WTC11 (cell line): Measurements from ENCODE around the gene CFAP99. TPM values are rescaled to one million over a fixed set of nuclear protein-coding genes. Genes with fewer than 3 reads are reported as not detected.

Experiments
- ATAC-seq: fragments of 200-7000 bp; cut with Tn5 transposase; 2 replicates; pipeline ENCODE4 v1.10.0; 2021; ENCODE audit warnings: mild to moderate bottlenecking, moderate library complexity
- CTCF ChIA-PET: fragments of 300-600 bp; sonication (Branson Sonifier 250); formaldehyde crosslinking; loops from one replicate; lab custom pipeline; 2021; ENCODE audit warnings: antibody characterized with exemption; lab: Charles Lee
- POLR2A ChIA-PET: fragments of 350-600 bp; sonication (Branson Sonifier 250); formaldehyde crosslinking; loops from one replicate; lab custom pipeline; 2021; ENCODE audit warnings: antibody characterized with exemption; lab: Charles Lee
- DNase-seq: peaks from one replicate; pipeline ENCODE4 v3.0.0; 2021; ENCODE audit warnings: low spot score
- H3K27ac Mint-ChIP-seq: 2 replicates; pipeline ENCODE4 v1.8.0; 2021; ENCODE audit warnings: mixed read lengths
- H3K27me3 Mint-ChIP-seq: 2 replicates; pipeline ENCODE4 v1.8.0; 2021; ENCODE audit warnings: low read depth, mild to moderate bottlenecking, moderate library complexity, mixed read lengths
- H3K36me3 Mint-ChIP-seq: 2 replicates; pipeline ENCODE4 v1.8.0; 2021; ENCODE audit warnings: mixed read lengths
- H3K4me1 Mint-ChIP-seq: 2 replicates; pipeline ENCODE4 v1.8.0; 2022; ENCODE audit warnings: mixed read lengths
- H3K4me3 Mint-ChIP-seq: 2 replicates; pipeline ENCODE4 v1.8.0; 2021; ENCODE audit warnings: mild to moderate bottlenecking, moderate library complexity, mixed read lengths
- H3K9me3 Mint-ChIP-seq: 2 replicates; pipeline ENCODE4 v1.8.0; 2021; ENCODE audit warnings: mixed read lengths
- ESRRA ChIP-seq: sonication (generic); formaldehyde crosslinking; IDR thresholded peaks from 2 replicates; pipeline ENCODE4 v1.8.1; 2022; ENCODE audit warnings: mild to moderate bottlenecking, missing genetic modification reagents, borderline replicate concordance
- FOXK1 ChIP-seq: sonication (generic); formaldehyde crosslinking; IDR thresholded peaks from 2 replicates; pipeline ENCODE4 v1.8.0; 2022; ENCODE audit warnings: mild to moderate bottlenecking, moderate library complexity, missing genetic modification reagents
- JUN ChIP-seq: sonication (generic); formaldehyde crosslinking; IDR thresholded peaks from 2 replicates; pipeline ENCODE4 v1.8.0; 2023; ENCODE audit warnings: mild to moderate bottlenecking, missing genetic modification reagents
- NR3C1 ChIP-seq: sonication (generic); formaldehyde crosslinking; conservative IDR thresholded peaks from 2 replicates; pipeline ENCODE4 v1.8.1; 2023; ENCODE audit warnings: low read depth, mild to moderate bottlenecking, missing genetic modification reagents
- RELA ChIP-seq: sonication (generic); formaldehyde crosslinking; IDR thresholded peaks from 2 replicates; pipeline ENCODE4 v1.8.1; 2022; ENCODE audit warnings: missing genetic modification reagents, mild to moderate bottlenecking, borderline replicate concordance
- RORB ChIP-seq: fragments of 250-450 bp; sonication (Bioruptor Pico); IDR thresholded peaks from 2 replicates; pipeline ENCODE4 v1.9.0; 2021; ENCODE audit warnings: mild to moderate bottlenecking
- SMAD3 ChIP-seq: sonication (generic); formaldehyde crosslinking; IDR thresholded peaks from 2 replicates; pipeline ENCODE4 v1.8.0; 2022; ENCODE audit warnings: missing genetic modification reagents, mild to moderate bottlenecking, borderline replicate concordance
- ZNF671 ChIP-seq: fragments of 250-450 bp; sonication (Bioruptor Pico); IDR thresholded peaks from 2 replicates; pipeline ENCODE4 v1.8.0; 2021; ENCODE audit warnings: mild to moderate bottlenecking
- total RNA-seq: library from RNA; stranded (reverse); gene quantifications from 3 replicates; pipeline ENCODE4 v1.2.3, GENCODE V29; 2021
- TF ChIP-seq, protein P1 (sequence below): sonication (generic); formaldehyde crosslinking; IDR thresholded peaks from 2 replicates; pipeline ENCODE4 v1.8.1; 2023; ENCODE audit warnings: mild to moderate bottlenecking, missing genetic modification reagents
- TF ChIP-seq, protein P2 (sequence below): sonication (generic); formaldehyde crosslinking; IDR thresholded peaks from 2 replicates; pipeline ENCODE4 v1.8.0; 2022; ENCODE audit warnings: mild to moderate bottlenecking, missing genetic modification reagents
- TF ChIP-seq, protein P3 (sequence below): sonication (generic); formaldehyde crosslinking; IDR thresholded peaks from 2 replicates; pipeline ENCODE4 v1.8.0; 2022; ENCODE audit warnings: missing genetic modification reagents
- TF ChIP-seq, protein P4 (sequence below): sonication (generic); formaldehyde crosslinking; IDR thresholded peaks from 2 replicates; pipeline ENCODE4 v1.8.0; 2023; ENCODE audit warnings: missing genetic modification reagents, mild to moderate bottlenecking, borderline replicate concordance
- TF ChIP-seq, protein P5 (sequence below): sonication (generic); formaldehyde crosslinking; IDR thresholded peaks from 2 replicates; pipeline ENCODE4 v1.8.0; 2023; ENCODE audit warnings: missing genetic modification reagents
- TF ChIP-seq, protein P6 (sequence below): sonication (generic); formaldehyde crosslinking; IDR thresholded peaks from 2 replicates; pipeline ENCODE4 v1.8.1; 2023; ENCODE audit warnings: mild to moderate bottlenecking, moderate library complexity, missing genetic modification reagents

Gene CFAP99
- total RNA-seq, 1 experiment from 2014 or later = not detected

DNA sequence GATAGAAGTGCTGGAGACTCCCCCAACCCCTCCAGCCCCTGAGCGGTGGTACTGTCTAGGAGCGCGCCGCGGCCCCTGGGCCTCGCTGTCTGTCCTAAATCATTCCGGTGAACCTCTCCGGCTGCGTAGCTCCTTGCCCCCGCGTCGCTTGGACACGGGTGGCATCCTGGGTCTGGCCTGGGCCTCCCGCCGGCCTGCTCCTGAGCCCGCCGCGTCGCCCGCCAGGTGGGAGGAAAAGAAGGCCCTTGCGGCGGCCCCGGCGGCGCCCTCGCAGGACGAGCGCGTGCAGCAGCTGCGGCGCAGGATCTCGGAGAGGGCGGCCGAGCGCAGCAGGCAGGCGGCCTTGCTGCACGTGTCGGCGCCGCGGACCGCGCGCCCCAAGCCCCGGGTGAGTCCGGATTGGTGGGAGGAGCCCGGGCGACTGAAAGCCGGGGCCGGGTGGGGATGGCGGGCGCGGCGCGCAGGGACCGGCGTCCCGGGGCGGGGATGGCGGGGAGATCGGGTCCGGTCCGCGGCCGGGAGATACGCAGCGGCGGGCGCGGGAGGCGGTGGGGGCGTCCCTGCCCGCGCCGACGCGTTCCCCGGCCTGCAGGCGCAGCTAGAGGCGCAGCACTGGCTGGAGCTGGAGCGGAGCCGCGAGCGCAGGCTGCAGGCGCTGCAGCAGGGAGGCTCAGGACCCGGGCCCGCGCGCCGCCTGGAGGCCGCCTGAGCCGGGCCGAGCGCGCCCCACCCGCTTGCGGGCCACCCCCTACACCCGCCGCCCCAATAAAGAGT is 43.6 kb downstream of the CFAP99 start (continued):
- TF ChIP-seq, protein P1, sequence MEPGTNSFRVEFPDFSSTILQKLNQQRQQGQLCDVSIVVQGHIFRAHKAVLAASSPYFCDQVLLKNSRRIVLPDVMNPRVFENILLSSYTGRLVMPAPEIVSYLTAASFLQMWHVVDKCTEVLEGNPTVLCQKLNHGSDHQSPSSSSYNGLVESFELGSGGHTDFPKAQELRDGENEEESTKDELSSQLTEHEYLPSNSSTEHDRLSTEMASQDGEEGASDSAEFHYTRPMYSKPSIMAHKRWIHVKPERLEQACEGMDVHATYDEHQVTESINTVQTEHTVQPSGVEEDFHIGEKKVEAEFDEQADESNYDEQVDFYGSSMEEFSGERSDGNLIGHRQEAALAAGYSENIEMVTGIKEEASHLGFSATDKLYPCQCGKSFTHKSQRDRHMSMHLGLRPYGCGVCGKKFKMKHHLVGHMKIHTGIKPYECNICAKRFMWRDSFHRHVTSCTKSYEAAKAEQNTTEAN (CRISPR knock-in tag) = 0 out of 2 replicates have a peak, but pooled peaks have one; percentile 29
- TF ChIP-seq RORB (CRISPR knock-in tag) (no peak), ESRRA (peak; percentile 77; the same call in 1 of the 2 replicates), JUN (CRISPR knock-in tag) (peak; percentile 87; the same call in 1 of the 2 replicates), RELA (CRISPR knock-in tag) (peak; percentile 50; the same call in 1 of the 2 replicates), FOXK1 (peak; percentile 88), SMAD3 (CRISPR knock-in tag) (0 out of 2 replicates have a peak, but pooled peaks have one; percentile 29)
- TF ChIP-seq, protein P2, sequence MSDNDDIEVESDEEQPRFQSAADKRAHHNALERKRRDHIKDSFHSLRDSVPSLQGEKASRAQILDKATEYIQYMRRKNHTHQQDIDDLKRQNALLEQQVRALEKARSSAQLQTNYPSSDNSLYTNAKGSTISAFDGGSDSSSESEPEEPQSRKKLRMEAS (CRISPR knock-in tag) = peak; percentile 79; the same call in 1 of the 2 replicates
- TF ChIP-seq, protein P3, sequence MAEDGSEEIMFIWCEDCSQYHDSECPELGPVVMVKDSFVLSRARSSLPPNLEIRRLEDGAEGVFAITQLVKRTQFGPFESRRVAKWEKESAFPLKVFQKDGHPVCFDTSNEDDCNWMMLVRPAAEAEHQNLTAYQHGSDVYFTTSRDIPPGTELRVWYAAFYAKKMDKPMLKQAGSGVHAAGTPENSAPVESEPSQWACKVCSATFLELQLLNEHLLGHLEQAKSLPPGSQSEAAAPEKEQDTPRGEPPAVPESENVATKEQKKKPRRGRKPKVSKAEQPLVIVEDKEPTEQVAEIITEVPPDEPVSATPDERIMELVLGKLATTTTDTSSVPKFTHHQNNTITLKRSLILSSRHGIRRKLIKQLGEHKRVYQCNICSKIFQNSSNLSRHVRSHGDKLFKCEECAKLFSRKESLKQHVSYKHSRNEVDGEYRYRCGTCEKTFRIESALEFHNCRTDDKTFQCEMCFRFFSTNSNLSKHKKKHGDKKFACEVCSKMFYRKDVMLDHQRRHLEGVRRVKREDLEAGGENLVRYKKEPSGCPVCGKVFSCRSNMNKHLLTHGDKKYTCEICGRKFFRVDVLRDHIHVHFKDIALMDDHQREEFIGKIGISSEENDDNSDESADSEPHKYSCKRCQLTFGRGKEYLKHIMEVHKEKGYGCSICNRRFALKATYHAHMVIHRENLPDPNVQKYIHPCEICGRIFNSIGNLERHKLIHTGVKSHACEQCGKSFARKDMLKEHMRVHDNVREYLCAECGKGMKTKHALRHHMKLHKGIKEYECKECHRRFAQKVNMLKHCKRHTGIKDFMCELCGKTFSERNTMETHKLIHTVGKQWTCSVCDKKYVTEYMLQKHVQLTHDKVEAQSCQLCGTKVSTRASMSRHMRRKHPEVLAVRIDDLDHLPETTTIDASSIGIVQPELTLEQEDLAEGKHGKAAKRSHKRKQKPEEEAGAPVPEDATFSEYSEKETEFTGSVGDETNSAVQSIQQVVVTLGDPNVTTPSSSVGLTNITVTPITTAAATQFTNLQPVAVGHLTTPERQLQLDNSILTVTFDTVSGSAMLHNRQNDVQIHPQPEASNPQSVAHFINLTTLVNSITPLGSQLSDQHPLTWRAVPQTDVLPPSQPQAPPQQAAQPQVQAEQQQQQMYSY (CRISPR knock-in tag) = peak; percentile 36; the same call in 1 of the 2 replicates
- TF ChIP-seq, protein P4, sequence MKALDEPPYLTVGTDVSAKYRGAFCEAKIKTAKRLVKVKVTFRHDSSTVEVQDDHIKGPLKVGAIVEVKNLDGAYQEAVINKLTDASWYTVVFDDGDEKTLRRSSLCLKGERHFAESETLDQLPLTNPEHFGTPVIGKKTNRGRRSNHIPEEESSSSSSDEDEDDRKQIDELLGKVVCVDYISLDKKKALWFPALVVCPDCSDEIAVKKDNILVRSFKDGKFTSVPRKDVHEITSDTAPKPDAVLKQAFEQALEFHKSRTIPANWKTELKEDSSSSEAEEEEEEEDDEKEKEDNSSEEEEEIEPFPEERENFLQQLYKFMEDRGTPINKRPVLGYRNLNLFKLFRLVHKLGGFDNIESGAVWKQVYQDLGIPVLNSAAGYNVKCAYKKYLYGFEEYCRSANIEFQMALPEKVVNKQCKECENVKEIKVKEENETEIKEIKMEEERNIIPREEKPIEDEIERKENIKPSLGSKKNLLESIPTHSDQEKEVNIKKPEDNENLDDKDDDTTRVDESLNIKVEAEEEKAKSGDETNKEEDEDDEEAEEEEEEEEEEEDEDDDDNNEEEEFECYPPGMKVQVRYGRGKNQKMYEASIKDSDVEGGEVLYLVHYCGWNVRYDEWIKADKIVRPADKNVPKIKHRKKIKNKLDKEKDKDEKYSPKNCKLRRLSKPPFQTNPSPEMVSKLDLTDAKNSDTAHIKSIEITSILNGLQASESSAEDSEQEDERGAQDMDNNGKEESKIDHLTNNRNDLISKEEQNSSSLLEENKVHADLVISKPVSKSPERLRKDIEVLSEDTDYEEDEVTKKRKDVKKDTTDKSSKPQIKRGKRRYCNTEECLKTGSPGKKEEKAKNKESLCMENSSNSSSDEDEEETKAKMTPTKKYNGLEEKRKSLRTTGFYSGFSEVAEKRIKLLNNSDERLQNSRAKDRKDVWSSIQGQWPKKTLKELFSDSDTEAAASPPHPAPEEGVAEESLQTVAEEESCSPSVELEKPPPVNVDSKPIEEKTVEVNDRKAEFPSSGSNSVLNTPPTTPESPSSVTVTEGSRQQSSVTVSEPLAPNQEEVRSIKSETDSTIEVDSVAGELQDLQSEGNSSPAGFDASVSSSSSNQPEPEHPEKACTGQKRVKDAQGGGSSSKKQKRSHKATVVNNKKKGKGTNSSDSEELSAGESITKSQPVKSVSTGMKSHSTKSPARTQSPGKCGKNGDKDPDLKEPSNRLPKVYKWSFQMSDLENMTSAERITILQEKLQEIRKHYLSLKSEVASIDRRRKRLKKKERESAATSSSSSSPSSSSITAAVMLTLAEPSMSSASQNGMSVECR = peak; percentile 76
- TF ChIP-seq, protein P5, sequence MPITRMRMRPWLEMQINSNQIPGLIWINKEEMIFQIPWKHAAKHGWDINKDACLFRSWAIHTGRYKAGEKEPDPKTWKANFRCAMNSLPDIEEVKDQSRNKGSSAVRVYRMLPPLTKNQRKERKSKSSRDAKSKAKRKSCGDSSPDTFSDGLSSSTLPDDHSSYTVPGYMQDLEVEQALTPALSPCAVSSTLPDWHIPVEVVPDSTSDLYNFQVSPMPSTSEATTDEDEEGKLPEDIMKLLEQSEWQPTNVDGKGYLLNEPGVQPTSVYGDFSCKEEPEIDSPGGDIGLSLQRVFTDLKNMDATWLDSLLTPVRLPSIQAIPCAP (CRISPR knock-in tag) = peak; percentile 88

DNA sequence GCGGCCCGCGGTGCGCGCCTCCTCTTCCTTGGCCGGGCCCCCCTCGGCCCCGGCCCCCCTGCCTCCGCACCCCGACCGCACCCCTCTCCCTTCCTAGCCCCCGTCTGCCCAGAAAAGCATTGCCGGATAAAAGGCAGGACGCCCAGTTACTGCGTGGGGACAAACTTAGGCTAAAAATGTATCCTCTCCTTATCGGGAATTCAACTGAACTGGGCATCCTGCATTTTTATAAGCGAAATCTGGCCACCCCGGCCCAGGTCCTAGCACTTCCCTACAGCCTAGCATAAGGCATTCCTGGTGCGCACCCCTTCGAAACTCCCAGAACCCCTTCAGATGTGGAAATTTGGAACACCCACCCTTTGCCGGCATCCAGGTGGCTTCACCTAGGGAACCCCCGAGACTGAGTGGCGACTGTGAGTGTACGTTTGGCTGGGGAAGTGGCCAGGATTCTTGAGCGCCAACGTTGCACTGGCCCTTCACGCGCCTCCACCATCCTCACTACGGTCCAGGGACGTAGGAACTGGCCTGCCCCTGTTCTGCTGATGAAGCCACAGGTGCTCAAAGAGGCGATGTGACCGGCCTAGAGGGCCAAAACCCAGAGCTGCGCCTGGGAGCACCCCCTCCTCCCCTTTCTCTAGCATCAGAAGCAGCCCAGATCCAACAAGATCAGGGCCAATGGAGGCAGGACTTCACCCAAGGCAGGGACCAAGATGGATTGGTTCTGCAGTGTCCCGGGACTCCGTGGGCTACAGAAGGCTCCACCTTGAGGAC is 44.4 kb downstream of the CFAP99 start:
- ATAC-seq (peak; percentile 14), DNase-seq (no peak)
- H3K36me3 Mint-ChIP-seq = no peaks in the 10 kb centered on the region
- TF ChIP-seq, protein P6, sequence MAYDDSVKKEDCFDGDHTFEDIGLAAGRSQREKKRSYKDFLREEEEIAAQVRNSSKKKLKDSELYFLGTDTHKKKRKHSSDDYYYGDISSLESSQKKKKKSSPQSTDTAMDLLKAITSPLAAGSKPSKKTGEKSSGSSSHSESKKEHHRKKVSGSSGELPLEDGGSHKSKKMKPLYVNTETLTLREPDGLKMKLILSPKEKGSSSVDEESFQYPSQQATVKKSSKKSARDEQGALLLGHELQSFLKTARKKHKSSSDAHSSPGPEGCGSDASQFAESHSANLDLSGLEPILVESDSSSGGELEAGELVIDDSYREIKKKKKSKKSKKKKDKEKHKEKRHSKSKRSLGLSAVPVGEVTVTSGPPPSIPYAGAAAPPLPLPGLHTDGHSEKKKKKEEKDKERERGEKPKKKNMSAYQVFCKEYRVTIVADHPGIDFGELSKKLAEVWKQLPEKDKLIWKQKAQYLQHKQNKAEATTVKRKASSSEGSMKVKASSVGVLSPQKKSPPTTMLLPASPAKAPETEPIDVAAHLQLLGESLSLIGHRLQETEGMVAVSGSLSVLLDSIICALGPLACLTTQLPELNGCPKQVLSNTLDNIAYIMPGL (CRISPR knock-in tag) = 0 out of 2 replicates have a peak, but pooled peaks have one; percentile 27
- no peak for TF ChIP-seq NR3C1 (CRISPR knock-in tag)
- TF ChIP-seq RELA (CRISPR knock-in tag) = no peak
- no peak for TF ChIP-seq ZNF671 (CRISPR knock-in tag)
- H3K9me3 Mint-ChIP-seq = no peaks in the 10 kb centered on the region
- 0 out of 2 replicates have a peak overlapping the region, but pooled peaks have one; percentile 8 for H3K27ac Mint-ChIP-seq
- H3K4me1 Mint-ChIP-seq = peaks cover 23% of the 10 kb centered on the region
- H3K27me3 Mint-ChIP-seq = peaks cover 37% of the 10 kb centered on the region
- CTCF ChIA-PET = interaction anchor here (0.5 to 3.1 kb wide), 10 partner anchors 21 to 552 kb away, joined by 3 to 22 read pairs (median 4); partner anchors contain the start of genes CFAP99 and ZFYVE28
- H3K4me3 Mint-ChIP-seq = peak overlapping the region; percentile 68
- POLR2A ChIA-PET = no interaction called here
